Measurements from ENCODE around the gene OR1I1. TPM values are rescaled to one million over a fixed set of nuclear protein-coding genes. Genes with fewer than 3 reads are reported as not detected.

OR1I1 gene
- total and polyA plus RNA-seq, 2 of the 4 experiments (the other 2 are of a cell fraction): not detected

- no peaks in the 10 kb centered on the region for H3K9me3 ChIP-seq (ENCODE audit: control insufficient read depth, insufficient read depth, low read length)
- POLR2A ChIA-PET (ENCODE audit: unreplicated experiment): no interaction called here
- no peak for TF ChIP-seq RFX5 (IDR thresholded peaks at IDR 0.05; ENCODE audit: low read depth, low read length)
- no peak for TF ChIP-seq POLR2A (IDR thresholded peaks at IDR 0.05; ENCODE audit: low read depth, low read length)
- TF ChIP-seq CEBPB (IDR thresholded peaks at IDR 0.05; ENCODE audit: low read depth, low read length): no peak
- no peak for TF ChIP-seq CTCF (conservative IDR thresholded peaks at IDR 0.05; ENCODE audit: low read depth, low read length)
- TF ChIP-seq BHLHE40 (IDR thresholded peaks at IDR 0.05; ENCODE audit: low read depth, low read length): no peak
- no peak for TF ChIP-seq NFE2L2 (IDR thresholded peaks at IDR 0.05; ENCODE audit: low read depth, low read length)
- TF ChIP-seq ELK1 (IDR thresholded peaks at IDR 0.05; ENCODE audit: borderline replicate concordance, low read depth, low read length): no peak
- no peak for TF ChIP-seq MXI1 (IDR thresholded peaks at IDR 0.05; ENCODE audit: borderline replicate concordance, low read depth, low read length)
- TF ChIP-seq MAZ (IDR thresholded peaks at IDR 0.05; ENCODE audit: borderline replicate concordance, low read depth, low read length): no peak
- TF ChIP-seq FOS (IDR thresholded peaks at IDR 0.05; ENCODE audit: low read depth, low read length): no peak
- TF ChIP-seq RAD21 (IDR thresholded peaks at IDR 0.05; ENCODE audit: low read length): no peak
- no peak for TF ChIP-seq RCOR1 (IDR thresholded peaks at IDR 0.05; ENCODE audit: insufficient replicate concordance, low read length)
- TF ChIP-seq MAFK (IDR thresholded peaks at IDR 0.05; ENCODE audit: low read depth, low read length): no peak
- TF ChIP-seq SMC3 (IDR thresholded peaks at IDR 0.05; ENCODE audit: low read depth, low read length): no peak
- TF ChIP-seq CHD1 (IDR thresholded peaks at IDR 0.05; ENCODE audit: low read depth, low read length): no peak
- H3K36me3 ChIP-seq (ENCODE audit: control insufficient read depth, insufficient read depth, low read length): no peaks in the 10 kb centered on the region
- H2AK5ac ChIP-seq (ENCODE audit: low read depth, low read length): no peak overlapping the region
- H2AK9ac ChIP-seq (replicated peaks; ENCODE audit: low read depth, low read length, poor library complexity): no peak overlapping the region
- no peak overlapping the region for H3K23ac ChIP-seq (ENCODE audit: low read depth, low read length)
- no peak overlapping the region for H2BK15ac ChIP-seq (ENCODE audit: low read depth, low read length)
- no peak overlapping the region for H3K14ac ChIP-seq (replicated peaks; ENCODE audit: low read depth, low read length)
- no peak overlapping the region for H4K91ac ChIP-seq (ENCODE audit: insufficient read depth, low read depth, low read length)
- H3K27ac ChIP-seq (ENCODE audit: insufficient read depth, low read length): no peak overlapping the region
- H4K20me1 ChIP-seq (ENCODE audit: insufficient read depth, low read length): no peaks in the 10 kb centered on the region
- no peak overlapping the region for H2BK5ac ChIP-seq (ENCODE audit: low read depth, low read length, poor library complexity, severe bottlenecking)
- no peaks in the 10 kb centered on the region for H3K27me3 ChIP-seq (ENCODE audit: control insufficient read depth, insufficient read depth, low read length)
- no peak overlapping the region for H3K56ac ChIP-seq (ENCODE audit: extremely low read depth, insufficient read depth, low read length)
- peaks cover 3% of the 10 kb centered on the region for H3K4me1 ChIP-seq (ENCODE audit: control insufficient read depth, insufficient read depth, low read length)
- peaks cover 3 to 5% of the 10 kb centered on the region in 2 experiments; a peak in 3 of 4 replicates for H3K79me1 ChIP-seq (ENCODE audit: low read depth in 1 of 2, low read length in 2 of 2)
- no peaks in the 10 kb centered on the region for H3K9me1 ChIP-seq (ENCODE audit: insufficient read depth, low read length)
- H3K18ac ChIP-seq (ENCODE audit: low read depth, low read length): no peak overlapping the region
- no peak overlapping the region for H3K4me3 ChIP-seq (ENCODE audit: insufficient read depth, low read depth, low read length)
- 71% methylated on average over 3 of the region's 16 CpGs; no CpG with 5 or more reads in 1 of the 2 experiments for WGBS, 2 experiments (ENCODE audit: extremely low coverage in 2 of 2, insufficient read length in 1 of 2)
- no peak overlapping the region for H4K5ac ChIP-seq (ENCODE audit: low read depth, low read length)
- intact Hi-C loops (cut with micrococcal nuclease): no loop called here
- no peak overlapping the region for H3K4ac ChIP-seq (ENCODE audit: low read depth, low read length)
- no peak overlapping the region for H3K4me2 ChIP-seq (ENCODE audit: low read depth, low read length)
- H2BK120ac ChIP-seq (ENCODE audit: low read depth, low read length): no peak overlapping the region; the same call in 1 of the 2 replicates
- in situ Hi-C loops (cut with MboI; ENCODE audit: low sequenced_read_pairs): no loop called here
- BruUV-seq (replicated peaks): no TSS peak
- H3K9ac ChIP-seq (ENCODE audit: low read depth, low read length): no peak overlapping the region
- no peak overlapping the region for H4K8ac ChIP-seq (ENCODE audit: low read depth in 2 of 2, low read length in 2 of 2)
- H2AFZ ChIP-seq (replicated peaks; ENCODE audit: low read length, poor library complexity): no peak overlapping the region
- CTCF ChIA-PET: no interaction called here
- DNase-seq: no peak
- no peak for ATAC-seq (ENCODE audit: low read depth)
- no peak overlapping the region for H2BK20ac ChIP-seq (ENCODE audit: low read depth, low read length)
- dilution Hi-C loops (cut with HindIII; ENCODE audit: low sequenced_read_pairs, unreplicated experiment): no loop called here
These were observed 48.0 kb downstream of the OR1I1 start for GRCh38 chr19:15129856-15130585.

Measured in IMR-90 (cell line).